Chondrocyte (in vitro differentiated cells): ENCODE measurements around the gene XRCC2. TPM values are rescaled to one million over a fixed set of nuclear protein-coding genes. Genes with fewer than 3 reads are reported as not detected.

ENCODE experiments used
- DNase-seq: peaks from one replicate; pipeline ENCODE4 v3.0.0; 2021; ENCODE audit warnings: mixed read lengths, low spot score
- H3K27ac Mint-ChIP-seq: one replicate; pipeline ENCODE4 v1.8.0; 2021; ENCODE audit warnings: mild to moderate bottlenecking, moderate library complexity, mixed read lengths; ENCODE audit not compliant: unreplicated experiment
- H3K27me3 Mint-ChIP-seq: 2 replicates; pipeline ENCODE4 v1.8.0; 2021; ENCODE audit warnings: low read depth, mixed read lengths
- H3K36me3 Mint-ChIP-seq: 2 replicates; pipeline ENCODE4 v1.8.0; 2021; ENCODE audit warnings: low read depth, mixed read lengths
- H3K4me1 Mint-ChIP-seq: 2 replicates; pipeline ENCODE4 v1.8.0; 2021; ENCODE audit warnings: low read depth, mild to moderate bottlenecking, mixed read lengths
- H3K4me3 Mint-ChIP-seq: one replicate; pipeline ENCODE4 v1.8.0; 2021; ENCODE audit warnings: mild to moderate bottlenecking, moderate library complexity, mixed read lengths; ENCODE audit not compliant: unreplicated experiment
- H3K9me3 Mint-ChIP-seq: 2 replicates; pipeline ENCODE4 v1.8.0; 2021; ENCODE audit warnings: low read depth, mixed read lengths
- CTCF ChIP-seq: fragments of 200-600 bp; sonication (generic); IDR thresholded peaks from 2 replicates; pipeline ENCODE4 v1.5.0; 2021; ENCODE audit warnings: antibody characterized with exemption, mild to moderate bottlenecking, moderate library complexity
- total RNA-seq: library from RNA; stranded (reverse); gene quantifications from 3 replicates; pipeline ENCODE4 v1.2.1, GENCODE V29; 2021

XRCC2 gene
- total RNA-seq, 1 donor from 2014 or later: 1.3 TPM

DNA sequence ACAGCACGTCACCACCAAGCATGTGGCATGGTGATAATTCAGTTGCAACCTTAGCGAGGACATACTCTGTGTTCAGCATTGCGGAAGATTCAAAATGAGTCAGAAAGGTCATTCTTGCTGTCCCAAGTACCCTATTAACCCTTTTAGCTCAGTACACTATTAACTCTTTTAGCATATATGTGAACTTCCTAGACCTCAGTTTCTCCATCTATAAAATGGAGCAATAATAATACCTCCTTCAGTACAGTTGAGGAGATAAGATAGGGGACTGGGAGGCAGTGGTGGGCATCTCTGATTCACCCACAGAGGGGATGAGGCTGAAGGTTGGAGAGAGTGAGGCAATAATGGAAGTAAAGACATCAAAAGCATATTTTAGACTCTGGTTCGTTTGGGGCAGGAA is 67.3 kb downstream of the XRCC2 start:
- no peak for DNase-seq
- H3K9me3 Mint-ChIP-seq: no peaks in the 10 kb centered on the region
- TF ChIP-seq CTCF: no peak
- H3K4me3 Mint-ChIP-seq: no peak overlapping the region
- no peaks in the 10 kb centered on the region for H3K4me1 Mint-ChIP-seq
- no peak overlapping the region for H3K27ac Mint-ChIP-seq
- peaks cover 5% of the 10 kb centered on the region for H3K27me3 Mint-ChIP-seq
- no peaks in the 10 kb centered on the region for H3K36me3 Mint-ChIP-seq

DNA sequence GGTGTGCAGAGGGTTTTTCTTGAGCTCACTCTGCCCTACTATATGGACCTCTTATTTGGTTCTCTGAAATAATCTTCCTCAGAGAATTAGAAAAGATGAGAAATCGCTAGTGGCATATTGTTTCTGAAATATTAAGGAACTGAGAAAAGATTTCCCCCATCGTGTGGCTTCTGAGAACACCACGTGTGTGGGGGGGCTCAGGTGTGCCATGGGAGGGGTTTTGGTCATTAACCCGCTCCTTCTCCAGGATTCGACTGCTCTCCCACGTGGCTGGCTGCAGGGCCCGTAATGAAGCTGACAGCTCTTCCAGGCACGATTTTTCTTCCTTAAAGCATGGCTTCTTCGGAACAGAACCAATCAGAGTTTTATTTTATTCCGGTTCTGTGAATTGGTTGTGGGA is 67.7 kb downstream of the XRCC2 start:
- Mint-ChIP-seq H3K27me3 (peaks cover 5% of the 10 kb centered on the region), H3K36me3 (no peaks in the 10 kb centered on the region), H3K4me3 (no peak overlapping the region), H3K27ac (no peak overlapping the region), H3K4me1 (no peaks in the 10 kb centered on the region), H3K9me3 (no peaks in the 10 kb centered on the region)
- DNase-seq: no peak
- TF ChIP-seq CTCF: no peak

DNA sequence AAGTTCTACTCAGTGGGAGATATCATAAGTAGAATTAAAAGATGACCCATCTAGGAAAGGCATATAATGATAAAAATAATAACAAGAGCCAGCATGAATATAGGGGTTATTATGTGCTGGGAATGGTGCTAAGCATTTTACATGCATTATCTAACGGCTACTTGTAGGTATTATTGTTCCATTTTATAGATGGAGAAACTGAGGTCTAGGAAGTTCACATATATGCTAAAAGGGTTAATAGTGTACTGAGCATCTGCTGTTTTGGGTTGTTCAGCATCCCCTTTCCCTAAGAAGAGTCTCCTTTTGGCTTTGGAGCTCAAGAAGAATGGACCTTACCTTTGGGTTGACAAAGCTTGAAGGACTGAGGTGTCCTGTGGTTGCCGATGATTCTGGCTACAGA is 68.9 kb downstream of the XRCC2 start:
- no peak overlapping the region for H3K27ac Mint-ChIP-seq

DNA sequence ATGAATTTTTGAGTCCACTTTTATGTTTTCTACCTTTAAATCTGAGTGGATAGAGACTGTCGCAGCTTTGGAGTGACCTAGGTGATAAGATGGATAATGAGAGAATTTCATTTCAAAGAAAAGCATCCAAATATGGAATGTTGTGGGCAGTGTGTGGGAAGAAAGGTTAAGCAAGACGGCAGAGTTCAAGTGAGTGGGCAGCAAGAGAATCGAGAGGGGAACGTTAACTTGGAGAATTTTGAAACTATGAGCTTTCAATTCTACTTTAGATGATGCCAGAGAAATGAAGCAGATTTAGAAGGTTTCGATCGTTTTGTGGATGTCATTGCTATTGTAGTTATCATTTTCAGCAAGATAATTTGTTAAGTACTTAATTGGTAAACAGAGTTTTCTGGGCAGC is 73.0 kb downstream of the XRCC2 start:
- no peak overlapping the region for H3K27ac Mint-ChIP-seq
- no peaks in the 10 kb centered on the region for H3K4me1 Mint-ChIP-seq
- H3K27me3 Mint-ChIP-seq: peaks cover 2% of the 10 kb centered on the region
- H3K9me3 Mint-ChIP-seq: no peaks in the 10 kb centered on the region
- no peak for DNase-seq
- no peak for TF ChIP-seq CTCF
- H3K4me3 Mint-ChIP-seq: no peak overlapping the region
- no peaks in the 10 kb centered on the region for H3K36me3 Mint-ChIP-seq

More for the DNA sequence above, 68.9 kb downstream of the XRCC2 start:
- TF ChIP-seq CTCF: no peak
- no peak for DNase-seq
- H3K4me1 Mint-ChIP-seq: no peaks in the 10 kb centered on the region
- no peaks in the 10 kb centered on the region for H3K36me3 Mint-ChIP-seq
- H3K9me3 Mint-ChIP-seq: no peaks in the 10 kb centered on the region
- H3K4me3 Mint-ChIP-seq: no peak overlapping the region
- H3K27me3 Mint-ChIP-seq: peaks cover 5% of the 10 kb centered on the region

DNA sequence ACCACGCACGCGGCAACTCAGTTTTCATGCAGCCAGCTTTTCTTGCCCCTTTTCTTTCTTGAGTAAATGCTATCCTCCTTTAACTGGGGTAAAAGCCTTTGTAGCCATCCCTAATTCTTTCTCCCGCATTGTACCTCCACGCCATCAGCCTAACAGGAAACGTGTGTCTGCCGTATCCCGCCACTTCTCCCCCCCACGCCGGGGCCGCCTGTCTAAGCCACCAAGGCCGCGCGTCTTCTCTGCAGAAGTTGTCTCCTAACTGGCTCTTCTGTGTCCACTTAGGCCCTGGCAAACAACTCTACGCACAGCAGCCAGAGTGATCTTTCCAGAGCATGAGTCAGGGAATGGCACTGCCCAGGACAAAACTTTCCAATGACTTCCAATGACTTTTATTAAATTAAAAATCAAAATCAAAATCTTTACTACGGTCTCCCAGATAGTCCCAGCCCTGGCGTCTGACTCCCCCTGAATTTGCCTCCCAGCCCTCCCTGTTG is 74.6 kb downstream of the XRCC2 start:
- H3K27ac Mint-ChIP-seq: no peak overlapping the region
- no peaks in the 10 kb centered on the region for H3K4me1 Mint-ChIP-seq
- H3K36me3 Mint-ChIP-seq: no peaks in the 10 kb centered on the region
- H3K9me3 Mint-ChIP-seq: no peaks in the 10 kb centered on the region
- H3K4me3 Mint-ChIP-seq: no peak overlapping the region
- no peak for TF ChIP-seq CTCF
- no peaks in the 10 kb centered on the region for H3K27me3 Mint-ChIP-seq
- no peak for DNase-seq
